Measurements from ENCODE around the gene TMEM200C.

The TMEM200C gene

DNA sequence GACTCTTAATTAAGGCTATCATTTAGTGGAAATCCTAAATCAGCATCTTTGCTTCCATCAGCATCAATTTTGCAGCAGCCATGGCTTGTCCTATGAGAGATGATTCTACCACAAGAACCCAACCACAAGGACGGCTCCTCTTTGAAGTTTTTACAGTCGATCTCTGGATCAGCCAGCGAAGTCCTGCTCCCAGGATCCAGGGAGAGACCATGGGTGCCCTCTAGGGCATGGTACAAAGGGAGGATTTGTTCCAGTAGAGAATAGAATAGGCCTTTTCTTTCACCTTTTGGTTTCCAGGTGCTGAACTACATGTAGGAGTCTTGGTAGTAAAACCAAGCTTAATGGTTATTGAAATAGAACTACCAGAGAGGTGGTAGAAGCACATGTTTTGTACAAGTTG is 52.7 kb downstream of the TMEM200C start:
- Histone ChIP-seq H3K4me1 (ENCODE audit: control insufficient read depth, insufficient read depth, low read length) (no peaks in the 10 kb centered on the region), H3K4me3 (ENCODE audit: low read depth, low read length) (no peak overlapping the region), H3K36me3 (ENCODE audit: control insufficient read depth in 2 of 2, insufficient read depth in 1 of 2, low read length in 2 of 2) (no peaks in the 10 kb centered on the region), H3K9me3 (ENCODE audit: control insufficient read depth, insufficient read depth, low read depth, low read length) (no peaks in the 10 kb centered on the region), H3K27ac (ENCODE audit: extremely low read depth, low read depth, low read length) (no peak overlapping the region)
- CTCF ChIA-PET, result interaction anchor here (0.5 to 1.8 kb wide), 5 partner anchors 36 to 769 kb away, joined by 3 to 6 read pairs (median 4); no protein-coding TSS in a partner anchor
- TF ChIP-seq MYNN (tag by site-specific recombination; IDR thresholded peaks at IDR 0.05; ENCODE audit: borderline replicate concordance) (no peak), GLI2 (tag by site-specific recombination; IDR thresholded peaks at IDR 0.05; ENCODE audit: borderline replicate concordance, low read depth) (no peak)
- POLR2A ChIA-PET, result no interaction called here

DNA sequence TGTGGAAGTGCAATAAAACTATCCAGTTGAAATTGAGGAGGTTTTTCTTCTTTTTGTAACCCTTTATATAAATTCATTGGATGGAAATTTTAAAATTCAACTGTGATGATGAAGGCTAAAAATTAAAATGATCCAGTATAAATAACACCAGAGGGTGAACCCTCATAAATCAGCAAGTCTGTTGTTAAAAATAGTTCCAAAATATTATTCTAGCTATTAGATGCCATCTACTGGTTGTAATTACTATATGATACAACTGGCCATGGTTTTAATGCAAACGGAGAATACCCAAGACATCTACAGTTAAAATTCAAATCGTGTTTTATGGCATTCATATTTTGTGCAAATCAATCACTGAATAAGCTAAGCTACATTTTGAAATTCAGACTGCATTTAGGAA is 53.8 kb downstream of the TMEM200C start:
- H3K9me3 ChIP-seq (ENCODE audit: control insufficient read depth, insufficient read depth, low read depth, low read length), result no peaks in the 10 kb centered on the region
- CTCF ChIA-PET, result interaction anchor here (0.6 to 2.0 kb wide), 9 partner anchors 9 to 791 kb away, joined by 3 to 9 read pairs (median 3); no protein-coding TSS in a partner anchor
- no peaks in the 10 kb centered on the region for H3K4me1 ChIP-seq (ENCODE audit: control insufficient read depth, insufficient read depth, low read length)
- no peak overlapping the region for H3K27ac ChIP-seq (ENCODE audit: extremely low read depth, low read depth, low read length)
- H3K36me3 ChIP-seq (ENCODE audit: control insufficient read depth in 2 of 2, insufficient read depth in 1 of 2, low read length in 2 of 2), result no peaks in the 10 kb centered on the region
- POLR2A ChIA-PET, result no interaction called here
- TF ChIP-seq ZNF529 (tag by site-specific recombination; IDR thresholded peaks at IDR 0.05; ENCODE audit: insufficient replicate concordance) (no peak), MEIS1 (CRISPR knock-in tag; IDR thresholded peaks at IDR 0.05; ENCODE audit: borderline replicate concordance) (no peak), ZNF324 (tag by site-specific recombination; IDR thresholded peaks at IDR 0.05) (no peak), SETDB1 (IDR thresholded peaks at IDR 0.05; ENCODE audit: insufficient read length, low read length) (no peak), ZNF280D (tag by site-specific recombination; IDR thresholded peaks at IDR 0.05) (no peak), ZNF133 (tag by site-specific recombination; IDR thresholded peaks at IDR 0.05) (no peak), ZNF416 (tag by site-specific recombination; IDR thresholded peaks at IDR 0.05) (no peak), ZNF837 (tag by site-specific recombination; IDR thresholded peaks at IDR 0.05) (no peak), ZFP41 (tag by site-specific recombination; IDR thresholded peaks at IDR 0.05; ENCODE audit: borderline replicate concordance) (no peak), ZFHX2 (tag by site-specific recombination; conservative IDR thresholded peaks at IDR 0.05) (no peak)
- H3K4me3 ChIP-seq (ENCODE audit: low read depth, low read length), result no peak overlapping the region

DNA sequence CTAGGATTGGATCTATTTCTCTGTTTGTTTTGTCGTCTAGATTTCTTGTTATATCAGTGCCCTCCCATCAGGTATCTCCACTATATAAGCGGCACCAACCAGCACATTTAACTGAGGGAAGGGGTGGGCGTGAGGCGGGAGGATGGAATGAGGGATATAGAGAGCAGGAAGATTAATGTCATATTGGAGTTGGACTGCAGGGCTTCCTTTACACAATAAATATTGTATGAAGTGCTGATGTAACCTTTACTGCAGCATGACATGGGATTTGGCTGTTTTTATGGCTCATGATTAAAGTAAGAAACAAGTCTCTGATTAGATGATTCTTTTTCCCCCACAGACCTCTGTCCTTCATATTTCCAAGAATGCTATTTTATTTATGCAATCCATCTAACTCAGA is 54.8 kb downstream of the TMEM200C start:
- Histone ChIP-seq H3K4me3 (ENCODE audit: low read depth, low read length) (no peak overlapping the region), H3K4me1 (ENCODE audit: control insufficient read depth, insufficient read depth, low read length) (no peaks in the 10 kb centered on the region)
- CTCF ChIA-PET, result interaction anchor here (0.8 to 2.0 kb wide), 4 partner anchors 16 to 258 kb away, joined by 3 to 6 read pairs (median 4); no protein-coding TSS in a partner anchor

DNA sequence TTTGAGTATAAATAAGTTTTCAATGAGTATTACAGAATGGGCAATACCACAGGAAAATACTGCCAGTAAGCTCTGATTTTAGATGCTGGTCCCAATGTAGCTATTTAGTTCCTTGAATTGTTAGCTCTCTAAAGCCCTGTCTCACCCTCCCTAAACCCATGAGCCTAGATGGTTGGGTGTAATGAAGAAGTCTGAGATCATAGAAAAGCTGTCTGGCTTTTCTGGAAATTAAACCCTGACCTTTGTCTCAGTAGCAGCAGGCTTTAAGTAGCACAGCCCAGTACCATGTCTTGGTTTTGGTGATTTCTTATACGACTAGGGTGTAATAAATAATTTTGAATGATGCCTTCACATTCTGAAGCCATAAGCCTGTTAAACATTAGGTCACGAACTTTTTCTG is 55.3 kb downstream of the TMEM200C start:
- no peak overlapping the region for H3K27ac ChIP-seq (ENCODE audit: extremely low read depth, low read depth, low read length)
- no peak overlapping the region for H3K4me3 ChIP-seq (ENCODE audit: low read depth, low read length)
- no peaks in the 10 kb centered on the region for H3K4me1 ChIP-seq (ENCODE audit: control insufficient read depth, insufficient read depth, low read length)
- POLR2A ChIA-PET, result interaction anchor here (1.7 kb wide), 1 partner anchor 8 kb away, joined by 3 read pairs; no protein-coding TSS in a partner anchor
- CTCF ChIA-PET, result interaction anchor here (2.0 kb wide), 1 partner anchor 238 kb away, joined by 6 read pairs; no protein-coding TSS in a partner anchor
- H3K36me3 ChIP-seq (ENCODE audit: control insufficient read depth in 2 of 2, insufficient read depth in 1 of 2, low read length in 2 of 2), result no peaks in the 10 kb centered on the region
- H3K9me3 ChIP-seq (ENCODE audit: control insufficient read depth, insufficient read depth, low read depth, low read length), result no peaks in the 10 kb centered on the region
- TF ChIP-seq ZNF610 (tag by site-specific recombination; IDR thresholded peaks at IDR 0.05; ENCODE audit: borderline replicate concordance) (no peak), ZSCAN30 (tag by site-specific recombination; IDR thresholded peaks at IDR 0.05) (no peak), ZBTB49 (tag by site-specific recombination; IDR thresholded peaks at IDR 0.05; ENCODE audit: low read depth) (no peak), ZNF629 (tag by site-specific recombination; IDR thresholded peaks at IDR 0.05) (no peak), ZNF112 (tag by site-specific recombination; IDR thresholded peaks at IDR 0.05) (no peak), HOXA7 (CRISPR knock-in tag; IDR thresholded peaks at IDR 0.05; ENCODE audit: borderline replicate concordance) (no peak), BCL11A (tag by site-specific recombination; IDR thresholded peaks at IDR 0.05; ENCODE audit: low read depth) (no peak)

More for the DNA sequence above, 54.8 kb downstream of the TMEM200C start:
- POLR2A ChIA-PET, result interaction anchor here (1.7 kb wide), 1 partner anchor 8 kb away, joined by 3 read pairs; no protein-coding TSS in a partner anchor
- no peaks in the 10 kb centered on the region for H3K9me3 ChIP-seq (ENCODE audit: control insufficient read depth, insufficient read depth, low read depth, low read length)
- TF ChIP-seq GLIS2 (tag by site-specific recombination; IDR thresholded peaks at IDR 0.05) (no peak), KLF8 (tag by site-specific recombination; IDR thresholded peaks at IDR 0.05) (no peak)
- H3K36me3 ChIP-seq (ENCODE audit: control insufficient read depth in 2 of 2, insufficient read depth in 1 of 2, low read length in 2 of 2), result no peaks in the 10 kb centered on the region
- no peak overlapping the region for H3K27ac ChIP-seq (ENCODE audit: extremely low read depth, low read depth, low read length)

All from HEK293 (cell line).